HG03378 (cell line): ENCODE data around the gene TINAG.
"Not testable (repeated sequence)": the region's sequence is repeated elsewhere in the genome, so short reads cannot be mapped to it uniquely, and the experiment has no call there.

Experiments
- ATAC-seq: cut with Tn5 transposase; IDR thresholded peaks from one replicate; pipeline ENCODE4 v1.9.1; 2021; ENCODE audit warnings: mild to moderate bottlenecking, moderate library complexity; ENCODE audit not compliant: unreplicated experiment

Gene TINAG

GRCh38 chr6:54307439-54307910 is 766 bp upstream of the TINAG start:
- peak; percentile 76 for ATAC-seq

- no peak for ATAC-seq
Measured at GRCh38 chr6:54308986-54309315, 710 bp downstream of the TINAG start.

GRCh38 chr6:54310377-54311152 is 2.3 kb downstream of the TINAG start:
- no peak for ATAC-seq

GRCh38 chr6:54315656-54316055 is 7.4 kb downstream of the TINAG start:
- ATAC-seq = no peak

GRCh38 chr6:54320871-54321270 is 12.6 kb downstream of the TINAG start:
- ATAC-seq = no peak

GRCh38 chr6:54327631-54328030 is 19.4 kb downstream of the TINAG start:
- ATAC-seq = no peak

GRCh38 chr6:54331571-54331970 is 23.3 kb downstream of the TINAG start:
- ATAC-seq = not testable (repeated sequence)

- no peak for ATAC-seq
Measured at GRCh38 chr6:54335871-54336270, 27.6 kb downstream of the TINAG start.

- ATAC-seq = no peak
Measured at GRCh38 chr6:54353975-54354374, 45.7 kb downstream of the TINAG start.

GRCh38 chr6:54354608-54355007 is 46.4 kb downstream of the TINAG start:
- ATAC-seq = no peak

GRCh38 chr6:54357141-54357540 is 48.9 kb downstream of the TINAG start:
- no peak for ATAC-seq

- no peak for ATAC-seq
Measured at GRCh38 chr6:54361188-54361587, 52.9 kb downstream of the TINAG start.

- ATAC-seq = no peak
Measured at GRCh38 chr6:54361734-54362133, 53.5 kb downstream of the TINAG start.

- ATAC-seq = no peak
Measured at GRCh38 chr6:54366667-54367327, 58.6 kb downstream of the TINAG start.

- ATAC-seq = no peak
Measured at GRCh38 chr6:54377776-54378175, 69.5 kb downstream of the TINAG start.

- no peak for ATAC-seq
Measured at GRCh38 chr6:54386295-54386694, 78.1 kb downstream of the TINAG start.

- ATAC-seq = no peak
Measured at GRCh38 chr6:54390362-54390761, 82.1 kb downstream of the TINAG start.

GRCh38 chr6:54391577-54391976 is 83.3 kb downstream of the TINAG start:
- ATAC-seq = no peak

- ATAC-seq = no peak
Measured at GRCh38 chr6:54403096-54403495, 94.9 kb downstream of the TINAG start.

- no peak for ATAC-seq
Measured at GRCh38 chr6:54404791-54405190, 96.5 kb downstream of the TINAG start.

GRCh38 chr6:54411767-54412166 is 103.5 kb downstream of the TINAG start:
- no peak for ATAC-seq

- no peak for ATAC-seq
Measured at GRCh38 chr6:54415517-54415916, 107.3 kb downstream of the TINAG start.
